KMS-11 (cell line): ENCODE results near the gene ZNF548.
"Not testable (repeated sequence)": the region's sequence is repeated elsewhere in the genome, so short reads cannot be mapped to it uniquely, and the experiment has no call there.

ENCODE experiments used
- H2AFZ ChIP-seq: fragments of 200-600 bp; sonication (generic); 2 replicates; pipeline ENCODE4 v1.6.1; 2016; ENCODE audit warnings: antibody characterized with exemption, mixed run types, low read depth
- H3K27ac ChIP-seq: fragments of 200-600 bp; sonication (generic); 2 replicates; pipeline ENCODE4 v1.6.1; 2016; ENCODE audit warnings: mild to moderate bottlenecking, mixed run types
- H3K27me3 ChIP-seq: fragments of 200-600 bp; sonication (generic); 2 replicates; pipeline ENCODE4 v1.6.1; 2017; ENCODE audit warnings: mild to moderate bottlenecking, low read depth, mixed run types, moderate library complexity; ENCODE audit not compliant: insufficient read depth
- H3K36me3 ChIP-seq: fragments of 200-600 bp; sonication (generic); 2 replicates; pipeline ENCODE4 v1.6.1; 2017; ENCODE audit warnings: mild to moderate bottlenecking, mixed run types; ENCODE audit not compliant: insufficient read depth
- H3K4me1 ChIP-seq: fragments of 200-600 bp; sonication (generic); 2 replicates; pipeline ENCODE4 v1.6.1; 2016; ENCODE audit warnings: mild to moderate bottlenecking, low read depth, mixed run types; ENCODE audit not compliant: poor library complexity, severe bottlenecking
- H3K4me2 ChIP-seq: fragments of 200-600 bp; sonication (generic); 2 replicates; pipeline ENCODE4 v1.7.0; 2016; ENCODE audit warnings: mild to moderate bottlenecking, mixed run types
- H3K4me3 ChIP-seq: fragments of 200-600 bp; sonication (generic); IDR thresholded peaks from 2 replicates; pipeline ENCODE4 v1.6.1; 2017; ENCODE audit warnings: low read depth, low read length, mixed read lengths; ENCODE audit not compliant: insufficient read depth
- H3K79me2 ChIP-seq: fragments of 200-600 bp; sonication (generic); 2 replicates; pipeline ENCODE4 v1.6.1; 2016; ENCODE audit warnings: low read depth, mixed run types; ENCODE audit not compliant: insufficient read depth
- H3K9ac ChIP-seq: fragments of 200-600 bp; sonication (generic); 2 replicates; pipeline ENCODE4 v1.6.1; 2016; ENCODE audit warnings: mild to moderate bottlenecking, mixed run types
- H4K20me1 ChIP-seq: fragments of 200-600 bp; sonication (generic); 2 replicates; pipeline ENCODE4 v1.6.1; 2016; ENCODE audit warnings: mild to moderate bottlenecking, mixed run types; ENCODE audit not compliant: insufficient read depth
- CTCF ChIP-seq: fragments of 200-600 bp; sonication (generic); conservative IDR thresholded peaks from 2 replicates; pipeline ENCODE4 v1.6.1; 2017; ENCODE audit warnings: low read depth, mild to moderate bottlenecking, antibody characterized with exemption, low read length, moderate library complexity, mixed read lengths

ZNF548 gene

DNA sequence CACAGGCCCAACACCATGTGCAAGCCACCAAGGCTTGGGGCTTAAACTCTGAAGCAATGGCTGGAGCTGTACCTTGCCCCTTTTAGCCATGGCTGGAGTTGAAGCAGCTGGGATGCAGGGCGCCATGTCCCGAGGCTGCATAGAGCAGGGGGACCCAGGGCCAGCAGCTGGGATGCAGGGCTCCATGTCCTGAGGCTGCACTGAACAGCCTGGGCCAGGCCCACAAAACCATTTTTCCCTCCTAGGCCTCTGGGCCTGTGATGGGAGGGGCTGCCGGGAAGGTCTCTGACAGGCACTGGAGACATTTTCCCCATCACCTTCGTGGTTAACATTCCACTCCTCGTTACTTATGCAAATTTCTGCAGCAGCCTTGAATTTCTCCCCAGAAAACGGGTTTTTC is 15.5 kb upstream of the ZNF548 start:
- H4K20me1 ChIP-seq: no peaks in the 10 kb centered on the region
- H3K4me3 ChIP-seq: no peak overlapping the region
- no peaks in the 10 kb centered on the region for H3K36me3 ChIP-seq
- H3K27ac ChIP-seq: no peak overlapping the region
- H3K9ac ChIP-seq: no peak overlapping the region
- H3K4me1 ChIP-seq: no peaks in the 10 kb centered on the region
- TF ChIP-seq CTCF: no peak
- H3K4me2 ChIP-seq: no peak overlapping the region
- H3K27me3 ChIP-seq: no peaks in the 10 kb centered on the region
- H2AFZ ChIP-seq: no peak overlapping the region
- H3K79me2 ChIP-seq: no peaks in the 10 kb centered on the region

GRCh38 chr19:57374647-57375046 is 15.0 kb upstream of the ZNF548 start:
- not testable (repeated sequence) for H3K27ac ChIP-seq, H2AFZ ChIP-seq, H3K9ac ChIP-seq, H3K4me2 ChIP-seq, H3K79me2 ChIP-seq, H4K20me1 ChIP-seq, H3K4me3 ChIP-seq, H3K36me3 ChIP-seq, H3K4me1 ChIP-seq, H3K27me3 ChIP-seq

GRCh38 chr19:57376151-57376550 is 13.5 kb upstream of the ZNF548 start:
- no peak overlapping the region for H2AFZ ChIP-seq
- TF ChIP-seq CTCF: no peak
- H3K36me3 ChIP-seq: no peaks in the 10 kb centered on the region
- no peaks in the 10 kb centered on the region for H3K79me2 ChIP-seq
- H3K4me3 ChIP-seq: no peak overlapping the region
- H3K9ac ChIP-seq: no peak overlapping the region
- no peak overlapping the region for H3K27ac ChIP-seq
- no peaks in the 10 kb centered on the region for H3K27me3 ChIP-seq
- H3K4me2 ChIP-seq: no peak overlapping the region
- no peaks in the 10 kb centered on the region for H3K4me1 ChIP-seq
- H4K20me1 ChIP-seq: no peaks in the 10 kb centered on the region

DNA sequence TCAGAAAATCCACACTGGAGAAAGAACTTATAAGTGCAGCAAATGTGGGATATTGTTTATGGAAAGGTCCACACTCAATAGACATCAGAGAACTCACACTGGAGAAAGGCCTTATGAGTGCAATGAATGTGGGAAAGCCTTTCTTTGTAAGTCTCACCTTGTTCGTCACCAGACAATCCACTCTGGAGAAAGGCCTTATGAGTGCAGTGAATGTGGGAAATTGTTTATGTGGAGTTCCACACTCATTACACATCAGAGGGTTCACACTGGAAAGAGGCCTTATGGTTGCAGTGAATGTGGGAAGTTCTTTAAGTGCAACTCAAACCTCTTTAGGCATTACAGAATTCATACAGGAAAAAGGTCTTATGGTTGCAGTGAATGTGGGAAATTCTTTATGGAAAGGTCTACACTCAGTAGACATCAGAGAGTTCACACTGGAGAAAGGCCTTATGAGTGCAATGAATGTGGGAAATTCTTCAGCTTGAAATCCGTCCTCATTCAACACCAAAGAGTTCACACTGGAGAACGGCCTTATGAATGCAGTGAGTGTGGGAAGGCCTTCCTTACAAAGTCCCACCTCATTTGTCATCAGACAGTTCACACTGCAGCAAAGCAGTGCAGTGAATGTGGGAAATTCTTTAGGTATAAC is 12.0 kb upstream of the ZNF548 start:
- Histone ChIP-seq H3K36me3 (no peaks in the 10 kb centered on the region), H3K4me3 (no peak overlapping the region), H3K27me3 (no peaks in the 10 kb centered on the region), H3K9ac (no peak overlapping the region), H4K20me1 (no peaks in the 10 kb centered on the region), H3K79me2 (no peaks in the 10 kb centered on the region), H3K27ac (no peak overlapping the region), H3K4me2 (no peak overlapping the region), H3K4me1 (no peaks in the 10 kb centered on the region), H2AFZ (no peak overlapping the region)
- TF ChIP-seq CTCF: no peak

- Histone ChIP-seq H3K27ac (no peak overlapping the region), H3K79me2 (no peaks in the 10 kb centered on the region), H3K4me1 (no peaks in the 10 kb centered on the region), H2AFZ (no peak overlapping the region), H3K27me3 (no peaks in the 10 kb centered on the region), H3K9ac (no peak overlapping the region), H4K20me1 (no peaks in the 10 kb centered on the region), H3K36me3 (no peaks in the 10 kb centered on the region), H3K4me3 (no peak overlapping the region), H3K4me2 (no peak overlapping the region)
- TF ChIP-seq CTCF: no peak
These were observed 8.7 kb upstream of the ZNF548 start for GRCh38 chr19:57380923-57381322.
